Daoy (cell line): ENCODE measurements around the gene NRXN2. TPM values are rescaled to one million over a fixed set of nuclear protein-coding genes. Genes with fewer than 3 reads are reported as not detected.

Source experiments
- DNase-seq: peaks from one replicate; pipeline ENCODE4 v3.0.0-alpha.2; 2015; ENCODE audit warnings: low read depth
- total RNA-seq: library from RNA; depleted of rRNA; stranded (reverse); fragments of >200 nt; shearing (Covaris generic); gene quantifications from 2 replicates; pipeline ENCODE4 v1.2.3, GENCODE V29; 2014; rRNA removed

Gene NRXN2
- 0.15 and 20.9 TPM in 2 replicates for total RNA-seq

GRCh38 chr11:64723117-64723906 is at the start of gene NRXN2:
Gene NRXN2, minus strand, starts transcription at chr11:64723197. Its CDS starts 9,498 bp downstream, at chr11:64713699.
- peak; percentile 89 for DNase-seq

GRCh38 chr11:64772303-64773018 is 49.5 kb upstream of the NRXN2 start:
- DNase-seq = no peak

DNA sequence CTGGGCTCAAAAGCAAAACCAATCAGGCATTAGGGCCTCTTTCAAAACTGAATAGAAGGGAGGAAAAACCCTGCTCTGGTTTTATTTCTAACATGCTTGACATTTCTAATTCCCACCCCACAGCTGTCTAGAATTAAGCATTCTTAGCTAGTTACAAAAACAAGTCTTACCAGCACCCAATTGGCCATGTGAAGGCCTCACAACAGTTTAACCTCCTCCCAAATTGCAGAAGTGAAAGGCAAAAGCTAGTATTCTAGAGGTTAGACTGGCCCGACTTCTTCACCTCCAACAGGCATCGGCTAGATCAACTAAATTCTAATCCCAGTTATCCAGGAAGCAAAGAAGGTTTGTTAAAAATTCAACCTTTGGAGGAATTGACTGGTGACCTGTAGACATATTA is 48.9 kb upstream of the NRXN2 start:
- no peak for DNase-seq

GRCh38 chr11:64770120-64770519 is 47.1 kb upstream of the NRXN2 start:
- DNase-seq = no peak

GRCh38 chr11:64769283-64769682 is 46.3 kb upstream of the NRXN2 start:
- DNase-seq = no peak

- no peak for DNase-seq
Measured at GRCh38 chr11:64768300-64768694, 45.3 kb upstream of the NRXN2 start.

DNA sequence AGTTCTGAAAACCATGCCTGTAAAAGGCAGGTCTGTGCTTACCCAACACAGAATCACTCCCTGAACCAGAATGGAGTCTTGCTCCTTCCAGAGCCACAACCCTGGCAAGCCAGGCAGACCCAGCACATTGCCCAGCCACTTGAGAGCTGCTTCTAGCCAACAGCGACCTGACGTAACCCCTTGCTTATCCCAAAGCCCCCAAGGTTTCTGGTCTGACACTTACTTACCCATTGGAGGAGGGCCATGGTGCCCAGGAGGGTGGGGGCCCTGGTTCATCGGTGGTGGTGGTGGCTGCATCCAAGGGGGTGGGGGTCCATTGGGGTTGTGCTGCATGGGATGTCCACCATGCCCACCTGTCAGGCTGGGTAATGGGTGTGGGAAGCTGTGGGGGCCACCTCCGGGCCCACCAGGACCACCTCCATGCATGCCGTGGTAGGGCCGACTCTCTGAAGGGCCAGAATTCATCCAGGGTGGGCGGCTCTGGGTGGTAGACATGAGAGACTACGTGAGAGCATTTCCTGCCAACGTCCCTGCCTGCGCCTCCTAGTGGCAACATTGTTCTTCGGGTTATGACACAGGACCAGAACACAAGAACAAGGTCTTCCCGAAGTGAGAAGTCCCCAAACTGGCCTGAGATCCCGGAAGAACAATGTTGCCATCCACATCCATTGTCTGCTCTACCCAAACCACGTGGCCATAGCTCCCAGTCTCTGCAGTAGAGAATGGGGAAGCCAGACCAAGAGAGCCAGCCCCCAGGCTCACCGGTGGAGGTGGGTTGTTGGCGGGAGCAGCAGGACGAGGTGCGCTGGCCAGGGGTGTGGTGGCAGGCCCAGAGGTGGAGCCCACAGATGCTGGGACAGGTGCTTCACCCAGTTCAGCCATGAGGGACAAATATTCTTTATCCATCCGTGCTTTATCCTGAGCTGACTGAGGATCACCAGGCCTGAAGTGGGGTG is 44.6 kb upstream of the NRXN2 start:
- peak; percentile 66 for DNase-seq

- DNase-seq = no peak
Measured at GRCh38 chr11:64766881-64767280, 43.9 kb upstream of the NRXN2 start.

DNA sequence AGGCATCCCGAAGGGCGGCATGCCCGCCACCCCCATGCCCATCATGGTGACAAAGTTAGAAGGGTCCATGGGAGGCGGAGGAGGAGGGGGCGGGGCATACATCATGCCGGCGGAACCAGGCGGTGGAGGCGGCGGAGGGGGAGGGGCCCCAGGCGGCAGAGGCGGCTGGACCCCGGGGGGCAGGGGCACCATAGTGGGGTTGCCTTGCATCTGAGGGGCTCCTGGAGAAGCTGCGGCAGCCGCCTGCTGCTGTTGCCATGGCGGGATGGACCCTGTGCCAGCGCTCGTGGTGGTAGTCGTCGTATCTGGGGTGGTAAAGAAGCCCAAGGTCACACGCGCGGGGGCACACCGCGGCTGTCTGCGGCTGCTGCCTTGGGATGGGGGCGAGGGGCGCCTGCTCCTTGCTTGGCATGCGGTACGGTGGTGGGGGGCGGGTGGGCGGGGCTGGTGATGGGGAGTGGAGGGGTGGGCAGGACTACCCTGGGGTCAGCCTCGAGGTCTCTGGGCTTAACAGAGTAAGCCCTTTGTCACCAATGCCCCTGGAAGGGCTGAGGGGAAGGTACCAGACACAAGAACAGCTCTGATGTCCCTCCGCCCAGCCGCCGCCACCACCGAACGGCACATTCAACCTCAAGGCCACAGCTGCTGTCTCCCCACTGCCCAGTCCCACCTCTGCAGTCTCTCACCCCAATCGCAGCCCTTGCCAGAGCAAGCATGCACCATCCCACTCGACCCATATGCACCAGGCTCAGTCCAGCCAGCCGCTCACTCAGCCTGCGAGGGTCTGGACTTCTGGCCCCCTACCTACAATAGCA is 43.1 kb upstream of the NRXN2 start:
- DNase-seq = no peak

DNA sequence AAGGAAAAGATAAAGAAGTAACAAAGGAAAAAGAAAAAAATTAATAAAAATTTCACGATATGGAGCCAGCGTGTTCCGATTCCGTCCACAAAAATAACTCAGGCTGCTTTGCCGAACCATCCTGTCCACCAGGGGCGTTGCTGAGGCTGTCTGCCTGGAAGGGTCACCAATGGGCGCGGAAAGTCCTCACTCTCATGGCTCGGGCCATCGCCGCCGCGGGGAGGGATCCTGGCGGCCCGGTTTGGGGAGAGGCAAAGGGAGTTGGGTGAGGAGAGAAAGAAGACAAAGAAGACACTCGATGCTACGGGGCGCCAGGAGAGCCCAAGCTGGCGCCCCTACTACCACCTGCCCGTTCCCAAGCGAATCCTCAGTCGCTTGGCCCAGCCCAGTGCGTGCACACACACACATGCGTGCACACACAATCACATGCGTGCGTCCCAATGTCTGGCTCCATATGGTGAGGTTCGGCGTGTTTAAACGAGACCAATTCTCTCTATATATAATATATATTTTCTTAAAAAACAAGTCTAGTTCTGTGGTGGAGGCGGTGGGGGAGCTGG is 42.4 kb upstream of the NRXN2 start:
- no peak for DNase-seq

DNA sequence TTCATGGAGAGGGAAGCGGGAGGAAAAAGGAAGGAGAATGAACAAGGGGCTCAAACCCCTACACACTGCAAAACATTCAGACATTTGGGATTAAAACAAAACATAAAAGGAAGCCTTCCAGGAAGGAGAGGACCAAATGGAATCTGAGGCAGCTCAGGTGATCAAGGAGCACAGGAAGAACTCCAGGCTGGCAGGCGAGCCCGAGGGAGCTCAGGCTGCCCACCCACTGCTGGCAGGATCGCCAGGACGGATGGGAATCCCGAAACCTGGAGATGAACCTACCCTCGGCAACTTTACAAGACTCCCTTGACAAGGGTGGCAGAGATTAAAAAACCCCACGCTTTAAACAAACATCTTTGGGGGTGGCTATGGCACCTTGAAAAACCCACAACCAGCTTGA is 41.8 kb upstream of the NRXN2 start:
- no peak for DNase-seq

- DNase-seq = no peak
Measured at GRCh38 chr11:64764040-64764611, 41.1 kb upstream of the NRXN2 start.

GRCh38 chr11:64763526-64764039 is 40.6 kb upstream of the NRXN2 start:
- no peak for DNase-seq

DNA sequence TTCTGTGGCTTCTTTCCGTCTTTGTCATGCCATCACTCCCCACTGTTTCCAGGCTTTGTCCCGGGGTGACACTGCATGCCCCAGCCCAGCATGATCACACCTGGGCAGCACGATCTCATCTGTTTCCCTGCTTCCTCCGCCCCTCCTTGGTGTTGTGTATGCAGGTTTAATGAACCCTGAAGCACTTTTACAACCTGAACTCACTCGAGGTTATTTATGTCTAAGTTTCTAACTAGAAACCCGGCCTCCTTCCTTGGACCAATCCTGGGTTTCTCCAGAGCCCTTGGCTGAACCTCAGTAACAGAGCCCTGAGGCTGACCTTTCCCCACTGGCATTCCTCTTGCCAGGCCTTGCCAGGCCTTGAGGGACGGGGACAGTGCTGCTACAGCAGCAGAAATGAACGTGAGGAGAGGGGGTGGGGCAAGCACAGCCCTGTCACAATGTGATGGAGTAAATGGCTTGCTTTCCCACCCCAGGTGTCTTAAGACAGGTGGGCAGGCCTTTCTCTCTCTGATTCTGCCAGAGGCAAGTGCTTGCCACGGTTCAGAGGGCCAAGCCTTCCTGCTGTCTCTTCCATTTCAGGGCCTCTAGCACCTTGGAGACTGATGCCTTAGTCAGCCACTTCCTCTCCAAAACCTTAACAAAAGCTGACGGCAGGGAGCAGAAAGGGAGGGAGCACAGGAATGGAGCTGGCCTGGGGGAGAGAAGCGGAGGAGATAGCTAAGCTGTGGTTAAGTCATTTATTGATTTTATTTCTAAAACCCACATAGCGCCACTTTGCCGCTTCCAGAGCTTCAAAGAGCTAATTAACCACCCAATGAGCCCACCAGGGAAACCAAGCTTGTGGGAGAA is 39.9 kb upstream of the NRXN2 start:
- peak; percentile 76 for DNase-seq

- no peak for DNase-seq
Measured at GRCh38 chr11:64762277-64762673, 39.3 kb upstream of the NRXN2 start.

DNA sequence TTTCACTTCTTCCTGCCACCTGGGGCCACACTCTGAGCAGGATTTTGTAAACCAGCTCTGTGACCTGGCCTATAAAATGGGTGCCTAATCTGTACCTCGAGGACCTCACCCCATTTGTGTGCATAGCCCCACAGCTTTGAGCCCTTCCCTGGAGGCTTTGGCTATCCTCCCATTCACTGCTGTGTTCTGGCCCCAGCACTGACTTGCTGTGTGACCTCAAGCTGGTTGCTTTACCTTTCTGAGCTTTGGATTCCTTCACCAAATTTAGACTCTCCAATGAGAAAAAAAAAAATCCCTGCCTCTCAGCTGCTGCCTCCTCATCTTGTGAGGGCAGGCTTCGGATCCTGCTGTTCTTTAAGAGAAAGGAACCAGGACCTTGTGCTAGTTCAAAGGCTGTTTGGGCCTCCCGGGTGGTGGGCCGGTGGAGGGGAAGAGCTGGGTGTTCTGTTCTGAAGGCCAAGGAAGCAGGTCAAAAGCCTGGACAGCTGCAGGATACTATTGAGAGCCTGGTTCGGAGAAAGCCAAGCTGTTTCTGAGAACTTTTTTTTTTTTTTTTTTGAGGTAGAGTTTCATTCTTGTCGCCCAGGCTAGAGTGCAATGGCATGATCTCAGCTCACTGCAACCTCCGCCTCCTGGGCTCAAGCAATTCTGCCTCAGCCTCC is 37.9 kb upstream of the NRXN2 start:
- no peak for DNase-seq

GRCh38 chr11:64759722-64760719 is 37.0 kb upstream of the NRXN2 start, which contains the start of gene PYGM:
Gene PYGM, minus strand, starts transcription at chr11:64759974. Its CDS starts 76 bp downstream, at chr11:64759898.
- no peak for DNase-seq
